GM23248 (cell line): Measurements from ENCODE around the gene NAV2. TPM values are rescaled to one million over a fixed set of nuclear protein-coding genes. Genes with fewer than 3 reads are reported as not detected.

Source experiments
- DNase-seq: peaks from one replicate; pipeline ENCODE4 v3.0.0-alpha.2; 2015
- H2AFZ ChIP-seq: fragments of 200-600 bp; sonication (generic); 2 replicates; pipeline ENCODE4 v1.6.1; 2016; ENCODE audit warnings: antibody characterized with exemption
- H3F3A ChIP-seq: fragments of 200-600 bp; sonication (generic); 2 replicates; pipeline ENCODE4 v1.6.1; 2016; ENCODE audit warnings: mild to moderate bottlenecking, antibody characterized with exemption, mixed run types; ENCODE audit not compliant: insufficient read depth
- H3K27ac ChIP-seq: fragments of 200-600 bp; sonication (generic); 2 replicates; pipeline ENCODE4 v1.5.1; 2016; ENCODE audit warnings: mild to moderate bottlenecking
- H3K27me3 ChIP-seq: fragments of 200-600 bp; sonication (generic); replicated peaks from 2 replicates; pipeline ENCODE4 v1.6.1; 2016; ENCODE audit warnings: mild to moderate bottlenecking; ENCODE audit not compliant: insufficient read depth
- H3K36me3 ChIP-seq: fragments of 200-600 bp; sonication (generic); 2 replicates; pipeline ENCODE4 v1.6.1; 2016; ENCODE audit warnings: low read depth, mild to moderate bottlenecking
- H3K4me1 ChIP-seq: fragments of 200-600 bp; sonication (generic); 2 replicates; pipeline ENCODE4 v1.6.1; 2016; ENCODE audit warnings: mild to moderate bottlenecking; ENCODE audit not compliant: insufficient read depth
- H3K4me2 ChIP-seq: fragments of 200-600 bp; sonication (generic); one replicate; pipeline ENCODE4 v1.6.1; 2016; ENCODE audit warnings: mild to moderate bottlenecking; ENCODE audit not compliant: unreplicated experiment
- H3K4me3 ChIP-seq: fragments of 200-600 bp; sonication (generic); 2 replicates; pipeline ENCODE4 v1.5.1; 2016; ENCODE audit warnings: mild to moderate bottlenecking
- H3K79me2 ChIP-seq: fragments of 200-600 bp; sonication (generic); 2 replicates; pipeline ENCODE4 v1.6.1; 2016; ENCODE audit warnings: mild to moderate bottlenecking; ENCODE audit not compliant: insufficient read depth
- H3K9ac ChIP-seq: fragments of 200-600 bp; sonication (generic); 2 replicates; pipeline ENCODE4 v1.6.1; 2016; ENCODE audit warnings: mild to moderate bottlenecking
- H3K9me2 ChIP-seq: fragments of 200-600 bp; sonication (generic); 2 replicates; pipeline ENCODE4 v1.6.1; 2016; ENCODE audit warnings: mixed run types, mild to moderate bottlenecking, moderate library complexity; ENCODE audit not compliant: insufficient read depth
- H3K9me3 ChIP-seq: fragments of 200-600 bp; sonication (generic); one replicate; pipeline ENCODE4 v1.6.1; 2017; ENCODE audit warnings: low read depth
- H4K20me1 ChIP-seq: fragments of 200-600 bp; sonication (generic); 2 replicates; pipeline ENCODE4 v1.6.0; 2016; ENCODE audit not compliant: insufficient read depth
- EZH2 ChIP-seq: fragments of 200-600 bp; sonication (generic); IDR thresholded peaks from 2 replicates; pipeline ENCODE4 v1.6.1; 2018; ENCODE audit warnings: antibody characterized with exemption, mild to moderate bottlenecking; ENCODE audit not compliant: insufficient read depth, poor library complexity, severe bottlenecking
- EZH2phosphoT487 ChIP-seq: fragments of 200-600 bp; sonication (generic); IDR thresholded peaks from 2 replicates; pipeline ENCODE4 v1.6.1; 2018; ENCODE audit warnings: antibody characterized with exemption, moderate library complexity, mild to moderate bottlenecking, low read depth; ENCODE audit not compliant: insufficient read depth
- WGBS, 2 experiments: methylation state at CpG; one replicate each; pipeline ENCODE4 v1.1.6; 2015 to 2017; ENCODE audit warnings: low lambda C conversion rate in 2 of 2, low coverage in 1 of 2; ENCODE audit errors: missing lambda C conversion rate in 2 of 2; 5-methylcytosine and 5-hydroxymethylcytosine counted together
- in situ Hi-C: fragments of 300-500 bp; cut with MboI; formaldehyde crosslinking; loops from 2 replicates; pipeline ENCODE4 v1.15.0; 2020
- polyA plus RNA-seq: library from polyadenylated mRNA; unstranded; fragments of >200 nt; fragmentation: Nextera tagmentation; extraction: Ambion mirVana; gene quantifications from 2 replicates; pipeline ENCODE4 v1.2.1, GENCODE V29; 2016
- total RNA-seq: library from RNA; depleted of rRNA; stranded (reverse); fragments of >200 nt; shearing (Covaris generic); gene quantifications from 2 replicates; pipeline ENCODE4 v1.2.3, GENCODE V29; 2014

Gene NAV2
- total and polyA plus RNA-seq, 2 experiments from 2014 or later, result 5.7 to 11.9 TPM

DNA sequence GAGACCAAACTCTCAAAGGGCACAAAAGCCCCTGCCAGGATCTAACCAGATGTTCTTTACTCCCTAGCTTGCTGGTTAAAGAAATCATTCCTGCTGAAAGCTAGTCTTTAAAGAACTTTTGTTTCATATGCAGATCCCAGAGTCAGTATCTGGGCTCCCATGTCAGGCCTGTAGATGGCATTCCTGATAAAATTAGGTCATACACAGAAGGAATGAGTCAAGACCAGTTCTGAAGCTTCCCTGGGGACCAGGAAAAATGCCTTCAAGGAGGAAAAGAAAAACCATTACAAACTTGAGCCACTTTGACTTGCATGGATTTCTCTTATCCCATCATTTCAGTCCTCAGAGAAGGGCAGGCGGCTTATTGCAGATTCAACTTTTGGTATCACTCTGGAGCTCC lies 441.7 kb downstream of the NAV2 start:
- WGBS, 2 experiments, result 75 to 82% methylated on average over 1 of the region's 1 CpG
- DNase-seq, result peak; percentile 80
- Histone ChIP-seq H3K4me1 (no peaks in the 10 kb centered on the region; the same call in 1 of the 2 replicates), H3K4me2 (no peak overlapping the region), H3K9ac (no peak overlapping the region), H3K27ac (no peak overlapping the region), H3K9me3 (no peaks in the 10 kb centered on the region), H3K9me2 (no peaks in the 10 kb centered on the region), H3K79me2 (no peaks in the 10 kb centered on the region), H3K4me3 (no peak overlapping the region), H4K20me1 (no peaks in the 10 kb centered on the region), H2AFZ (no peak overlapping the region), H3K27me3 (peaks cover 52% of the 10 kb centered on the region), H3K36me3 (no peaks in the 10 kb centered on the region), H3F3A (peaks cover 6% of the 10 kb centered on the region; the same call in 1 of the 2 replicates)
- in situ Hi-C loops, result loop anchor here (25.0 kb wide), 1 partner anchor 1092 kb away; the partner anchor contains the start of gene MRGPRX2
- TF ChIP-seq EZH2 (no peak), EZH2phosphoT487 (no peak)

GRCh38 chr11:20155683-20156279 lies 443.1 kb downstream of the NAV2 start:
- no peaks in the 10 kb centered on the region; the same call in 1 of the 2 replicates for H3K4me1 ChIP-seq
- no peaks in the 10 kb centered on the region for H4K20me1 ChIP-seq
- TF ChIP-seq EZH2phosphoT487 (no peak; the same call in 1 of the 2 replicates), EZH2 (peak; percentile 35)
- no peaks in the 10 kb centered on the region for H3K79me2 ChIP-seq
- peaks cover 6% of the 10 kb centered on the region; the same call in 1 of the 2 replicates for H3F3A ChIP-seq
- in situ Hi-C loops, result loop anchor here (25.0 kb wide), 1 partner anchor 1093 kb away; the partner anchor contains the start of gene MRGPRX2
- 15 to 18% methylated on average over 19 of the region's 19 CpGs for WGBS, 2 experiments
- H3K36me3 ChIP-seq, result no peaks in the 10 kb centered on the region
- no peaks in the 10 kb centered on the region for H3K9me2 ChIP-seq
- peaks cover 61% of the 10 kb centered on the region for H3K27me3 ChIP-seq
- H3K27ac ChIP-seq, result no peak overlapping the region
- no peak overlapping the region for H3K9ac ChIP-seq
- H2AFZ ChIP-seq, result no peak overlapping the region
- no peaks in the 10 kb centered on the region for H3K9me3 ChIP-seq
- H3K4me3 ChIP-seq, result no peak overlapping the region
- DNase-seq, result no peak
- no peak overlapping the region for H3K4me2 ChIP-seq

GRCh38 chr11:20156280-20156875 lies 443.7 kb downstream of the NAV2 start:
- H3K9me2 ChIP-seq, result no peaks in the 10 kb centered on the region
- no peak overlapping the region for H3K9ac ChIP-seq
- peak; percentile 22 for TF ChIP-seq EZH2
- no peak for TF ChIP-seq EZH2phosphoT487
- H3K27me3 ChIP-seq, result peaks cover 67% of the 10 kb centered on the region
- no peaks in the 10 kb centered on the region for H3K79me2 ChIP-seq
- no peaks in the 10 kb centered on the region for H4K20me1 ChIP-seq
- no peak overlapping the region for H3K4me2 ChIP-seq
- DNase-seq, result no peak
- no peaks in the 10 kb centered on the region for H3K9me3 ChIP-seq
- WGBS, 2 experiments, result 5 to 8% methylated on average over 21 to 50 of the region's 51 CpGs
- no peak overlapping the region for H3K4me3 ChIP-seq
- in situ Hi-C loops, result loop anchor here (25.0 kb wide), 1 partner anchor 1094 kb away; the partner anchor contains the start of gene MRGPRX2
- H3K27ac ChIP-seq, result no peak overlapping the region
- peaks cover 6% of the 10 kb centered on the region; the same call in 1 of the 2 replicates for H3F3A ChIP-seq
- H2AFZ ChIP-seq, result no peak overlapping the region
- no peaks in the 10 kb centered on the region for H3K36me3 ChIP-seq
- H3K4me1 ChIP-seq, result no peaks in the 10 kb centered on the region; the same call in 1 of the 2 replicates

GRCh38 chr11:20156876-20157613 lies 444.4 kb downstream of the NAV2 start:
- Histone ChIP-seq H3K4me1 (no peaks in the 10 kb centered on the region; the same call in 1 of the 2 replicates), H3F3A (peaks cover 6% of the 10 kb centered on the region; the same call in 1 of the 2 replicates), H2AFZ (no peak overlapping the region), H3K27me3 (peaks cover 74% of the 10 kb centered on the region), H3K4me3 (no peak overlapping the region), H3K36me3 (no peaks in the 10 kb centered on the region), H4K20me1 (no peaks in the 10 kb centered on the region), H3K9me3 (no peaks in the 10 kb centered on the region), H3K27ac (no peak overlapping the region), H3K4me2 (no peak overlapping the region), H3K9ac (no peak overlapping the region), H3K9me2 (no peaks in the 10 kb centered on the region), H3K79me2 (no peaks in the 10 kb centered on the region)
- TF ChIP-seq EZH2phosphoT487 (0 out of 2 replicates have a peak, but pooled peaks have one; percentile 80), EZH2 (peak; percentile 56)
- in situ Hi-C loops, result loop anchor here (25.0 kb wide), 1 partner anchor 1095 kb away; the partner anchor contains the start of gene MRGPRX2
- 6 to 9% methylated on average over 31 to 39 of the region's 45 CpGs for WGBS, 2 experiments
- DNase-seq, result no peak
